Panc1 (cell line): Measurements from ENCODE around the gene SEPHS2.

Source experiments
- CTCF ChIP-seq: fragments of 450-650 bp; IDR thresholded peaks from 2 replicates; pipeline ENCODE4 v1.5.1; 2017; ENCODE audit warnings: mild to moderate bottlenecking
- POLR2AphosphoS5 ChIP-seq: IDR thresholded peaks from 2 replicates; pipeline ENCODE4 v1.6.1; 2012; ENCODE audit warnings: mild to moderate bottlenecking, low read depth, low read length, moderate library complexity
- REST ChIP-seq, 2 experiments: IDR thresholded peaks; 2 replicates each; pipeline ENCODE4 v1.6.1; 2011 to 2012; ENCODE audit warnings: low read depth in 2 of 2, control low read depth in 1 of 2, low read length in 1 of 2, mild to moderate bottlenecking in 1 of 2, moderate library complexity in 1 of 2; ENCODE audit not compliant: insufficient read depth in 1 of 2
- SIN3A ChIP-seq: IDR thresholded peaks from 2 replicates; pipeline ENCODE4 v1.6.1; 2012; ENCODE audit warnings: low read depth, mild to moderate bottlenecking, low read length, moderate library complexity, borderline replicate concordance; ENCODE audit not compliant: insufficient read depth
- TCF7L2 ChIP-seq: IDR thresholded peaks from 2 replicates; pipeline ENCODE4 v1.6.1; 2011; ENCODE audit warnings: mild to moderate bottlenecking, low read depth, low read length, inconsistent platforms

DNA sequence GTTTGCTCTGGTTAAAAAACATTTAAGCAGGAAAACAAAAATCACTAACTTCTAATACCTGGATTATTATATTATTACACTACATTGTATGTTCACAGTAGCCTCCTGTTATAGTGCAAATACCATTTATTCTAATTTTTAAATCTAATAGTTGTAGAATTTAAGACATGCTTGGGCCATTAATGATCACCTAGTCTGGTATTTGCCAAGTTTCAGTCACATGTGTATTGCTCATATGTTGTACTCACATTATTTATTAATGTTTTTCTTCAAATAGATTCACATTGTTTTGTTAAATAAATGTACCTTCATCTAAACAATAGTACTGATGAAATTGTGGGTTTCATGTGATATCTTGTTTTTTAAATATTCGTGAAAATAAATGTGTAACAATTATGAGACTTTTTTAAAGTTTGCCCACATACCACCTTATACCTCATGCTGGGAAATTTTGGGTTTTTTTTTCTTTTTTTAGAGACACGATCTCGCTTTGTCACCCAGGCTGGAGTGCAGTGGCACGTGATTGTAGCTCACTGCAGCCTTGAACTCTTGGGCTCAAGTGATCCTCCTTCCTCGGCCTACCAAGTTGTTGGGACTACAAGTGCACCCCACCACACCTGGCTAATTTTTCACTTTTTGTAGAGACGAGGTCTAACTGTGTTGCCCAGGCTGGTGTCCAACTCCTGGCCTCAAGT, 32.4 kb downstream of the SEPHS2 start:
- TF ChIP-seq REST (IDR thresholded peaks at IDR 0.05; ENCODE audit: insufficient read depth in 1 of 2, low read depth in 2 of 2, low read length in 1 of 2) (no peak), CTCF (no peak), TCF7L2 (no peak), POLR2AphosphoS5 (no peak), SIN3A (no peak)
